Mammary epithelial cell (primary cell): ENCODE results near the gene EHMT1.
"Not testable (repeated sequence)": the region's sequence is repeated elsewhere in the genome, so short reads cannot be mapped to it uniquely, and the experiment has no call there.

Experiments used
- EZH2 ChIP-seq: IDR thresholded peaks from 2 replicates; pipeline ENCODE4 v1.6.1; 2012; ENCODE audit warnings: low read length, inconsistent platforms, borderline replicate concordance
- TF ChIP-seq, protein P1 (sequence below), 2 donors: IDR thresholded peaks in 1 of 2; conservative IDR thresholded peaks in 1 of 2; 2 replicates each; pipeline ENCODE4 v1.5.1; 2011 to 2012; ENCODE audit warnings: inconsistent platforms in 2 of 2, low read length in 2 of 2, mild to moderate bottlenecking in 2 of 2, control low read depth in 1 of 2, low read depth in 1 of 2; ENCODE audit not compliant: insufficient read depth in 1 of 2; ENCODE audit errors: extremely low read depth in 1 of 2

DNA sequence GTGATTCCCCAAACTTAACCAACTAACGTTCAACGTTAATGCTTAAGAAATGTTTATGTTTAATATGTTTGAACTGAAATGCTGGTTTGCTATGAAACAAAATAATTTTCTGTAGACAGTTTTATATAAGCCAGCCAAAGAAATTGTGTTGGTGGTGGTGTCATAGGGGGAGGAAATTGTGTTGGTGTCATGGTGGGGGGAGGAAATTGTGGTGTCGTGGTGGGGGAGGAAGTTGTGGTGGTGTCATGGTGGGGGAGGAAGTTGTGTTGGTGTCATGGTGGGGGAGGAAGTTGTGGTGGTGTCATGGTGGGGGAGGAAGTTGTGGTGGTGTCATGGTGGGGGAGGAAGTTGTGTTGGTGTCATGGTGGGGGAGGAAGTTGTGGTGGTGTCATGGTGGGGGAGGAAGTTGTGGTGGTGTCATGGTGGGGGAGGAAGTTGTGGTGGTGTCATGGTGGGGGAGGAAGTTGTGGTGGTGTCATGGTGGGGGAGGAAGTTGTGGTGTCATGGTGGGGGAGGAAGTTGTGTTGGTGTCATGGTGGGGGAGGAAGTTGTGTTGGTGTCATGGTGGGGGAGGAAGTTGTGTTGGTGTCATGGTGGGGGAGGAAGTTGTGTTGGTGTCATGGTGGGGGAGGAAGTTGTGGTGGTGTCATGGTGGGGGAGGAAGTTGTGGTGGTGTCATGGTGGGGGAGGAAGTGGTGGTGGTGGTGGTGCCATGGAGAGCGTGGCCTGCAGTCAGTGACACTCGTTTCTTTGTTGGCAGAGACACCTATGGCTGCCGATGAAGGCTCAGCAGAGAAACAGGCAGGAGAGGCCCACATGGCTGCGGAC is 97.3 kb downstream of the EHMT1 start:
- TF ChIP-seq, protein P1, sequence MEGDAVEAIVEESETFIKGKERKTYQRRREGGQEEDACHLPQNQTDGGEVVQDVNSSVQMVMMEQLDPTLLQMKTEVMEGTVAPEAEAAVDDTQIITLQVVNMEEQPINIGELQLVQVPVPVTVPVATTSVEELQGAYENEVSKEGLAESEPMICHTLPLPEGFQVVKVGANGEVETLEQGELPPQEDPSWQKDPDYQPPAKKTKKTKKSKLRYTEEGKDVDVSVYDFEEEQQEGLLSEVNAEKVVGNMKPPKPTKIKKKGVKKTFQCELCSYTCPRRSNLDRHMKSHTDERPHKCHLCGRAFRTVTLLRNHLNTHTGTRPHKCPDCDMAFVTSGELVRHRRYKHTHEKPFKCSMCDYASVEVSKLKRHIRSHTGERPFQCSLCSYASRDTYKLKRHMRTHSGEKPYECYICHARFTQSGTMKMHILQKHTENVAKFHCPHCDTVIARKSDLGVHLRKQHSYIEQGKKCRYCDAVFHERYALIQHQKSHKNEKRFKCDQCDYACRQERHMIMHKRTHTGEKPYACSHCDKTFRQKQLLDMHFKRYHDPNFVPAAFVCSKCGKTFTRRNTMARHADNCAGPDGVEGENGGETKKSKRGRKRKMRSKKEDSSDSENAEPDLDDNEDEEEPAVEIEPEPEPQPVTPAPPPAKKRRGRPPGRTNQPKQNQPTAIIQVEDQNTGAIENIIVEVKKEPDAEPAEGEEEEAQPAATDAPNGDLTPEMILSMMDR (conservative IDR thresholded peaks at IDR 0.05 in 1 of 2, IDR thresholded peaks at IDR 0.05 in 1 of 2; ENCODE audit: extremely low read depth in 1 of 2, insufficient read depth in 1 of 2, low read depth in 1 of 2, low read length in 2 of 2), result not testable (repeated sequence)
- TF ChIP-seq EZH2, result not testable (repeated sequence)
